Measurements from ENCODE around the gene AADAT. TPM values are rescaled to one million over a fixed set of nuclear protein-coding genes. Genes with fewer than 3 reads are reported as not detected.
"Not testable (repeated sequence)": the region's sequence is repeated elsewhere in the genome, so short reads cannot be mapped to it uniquely, and the experiment has no call there.

AADAT gene
- total RNA-seq, 1 experiment from 2014 or later, result 8.4 TPM

GRCh38 chr4:170102426-170102825 is 12.7 kb upstream of the AADAT start:
- POLR2A ChIA-PET, result no interaction called here

DNA sequence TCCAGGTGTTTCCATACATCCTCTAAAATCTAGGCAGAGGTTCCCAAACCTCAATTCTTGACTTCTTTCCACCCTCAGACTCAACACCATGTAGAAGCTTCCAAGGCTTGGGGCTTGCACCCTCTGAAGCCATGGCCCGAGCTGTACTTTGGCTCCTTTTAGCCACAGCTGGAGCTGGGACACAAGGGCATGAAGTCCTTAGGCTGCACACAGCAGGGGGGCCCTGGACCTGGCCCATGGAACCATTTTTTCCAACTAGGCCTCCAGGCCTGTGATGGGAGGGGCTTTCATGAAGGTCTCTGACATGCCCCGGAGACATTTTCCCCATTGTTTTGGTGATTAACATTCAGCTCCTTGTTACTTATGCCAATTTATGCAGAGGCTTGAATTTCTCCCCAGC is 8.4 kb upstream of the AADAT start:
- BruUV-seq (replicated peaks); H3K36me3 ChIP-seq (ENCODE audit: control insufficient read depth, insufficient read depth, low read length); H3K4me1 ChIP-seq; intact Hi-C loops (cut with micrococcal nuclease; ENCODE audit: unreplicated experiment); POLR2A ChIA-PET; H3K27ac Mint-ChIP-seq (ENCODE audit: unreplicated experiment); H3K36me3 Mint-ChIP-seq (ENCODE audit: insufficient read depth, unreplicated experiment); H3K4me3 ChIP-seq (ENCODE audit: low read depth, low read length); H3K4me3 Mint-ChIP-seq (ENCODE audit: unreplicated experiment); CTCF ChIA-PET; H3K9me3 ChIP-seq; DNase-seq; H3K27me3 Mint-ChIP-seq (ENCODE audit: insufficient read depth, unreplicated experiment); H3K27me3 ChIP-seq (replicated peaks; ENCODE audit: control insufficient read depth, insufficient read depth, low read length): not testable (repeated sequence)
- peaks cover 18% of the 10 kb centered on the region for H3K9me3 Mint-ChIP-seq (ENCODE audit: unreplicated experiment)
- peaks cover 23% of the 10 kb centered on the region for H3K4me1 Mint-ChIP-seq (ENCODE audit: low read depth, unreplicated experiment)

More at GRCh38 chr4:170102426-170102825, 12.7 kb upstream of the AADAT start:
- H3K36me3 ChIP-seq (ENCODE audit: control insufficient read depth, insufficient read depth, low read length), result no peaks in the 10 kb centered on the region
- peaks cover 15% of the 10 kb centered on the region for H3K4me1 ChIP-seq
- H3K9me3 Mint-ChIP-seq (ENCODE audit: unreplicated experiment), result peaks cover 25% of the 10 kb centered on the region
- DNase-seq, result peak; percentile 71 to 79
- CTCF ChIA-PET, result no interaction called here
- H3K36me3 Mint-ChIP-seq (ENCODE audit: insufficient read depth, unreplicated experiment), result no peaks in the 10 kb centered on the region
- no TSS peak for BruUV-seq (replicated peaks)
- H3K27me3 Mint-ChIP-seq (ENCODE audit: insufficient read depth, unreplicated experiment), result no peaks in the 10 kb centered on the region
- H3K4me3 ChIP-seq (ENCODE audit: low read depth, low read length), result no peak overlapping the region
- peak overlapping the region; percentile 19 for H3K4me3 Mint-ChIP-seq (ENCODE audit: unreplicated experiment)
- no peaks in the 10 kb centered on the region for H3K9me3 ChIP-seq
- no peaks in the 10 kb centered on the region for H3K27me3 ChIP-seq (replicated peaks; ENCODE audit: control insufficient read depth, insufficient read depth, low read length)
- intact Hi-C loops (cut with micrococcal nuclease; ENCODE audit: unreplicated experiment), result loop anchor here (1.0 kb wide), 1 partner anchor 12 kb away; no protein-coding TSS in a partner anchor
- H3K4me1 Mint-ChIP-seq (ENCODE audit: low read depth, unreplicated experiment), result peaks cover 25% of the 10 kb centered on the region
- TF ChIP-seq, protein P1, sequence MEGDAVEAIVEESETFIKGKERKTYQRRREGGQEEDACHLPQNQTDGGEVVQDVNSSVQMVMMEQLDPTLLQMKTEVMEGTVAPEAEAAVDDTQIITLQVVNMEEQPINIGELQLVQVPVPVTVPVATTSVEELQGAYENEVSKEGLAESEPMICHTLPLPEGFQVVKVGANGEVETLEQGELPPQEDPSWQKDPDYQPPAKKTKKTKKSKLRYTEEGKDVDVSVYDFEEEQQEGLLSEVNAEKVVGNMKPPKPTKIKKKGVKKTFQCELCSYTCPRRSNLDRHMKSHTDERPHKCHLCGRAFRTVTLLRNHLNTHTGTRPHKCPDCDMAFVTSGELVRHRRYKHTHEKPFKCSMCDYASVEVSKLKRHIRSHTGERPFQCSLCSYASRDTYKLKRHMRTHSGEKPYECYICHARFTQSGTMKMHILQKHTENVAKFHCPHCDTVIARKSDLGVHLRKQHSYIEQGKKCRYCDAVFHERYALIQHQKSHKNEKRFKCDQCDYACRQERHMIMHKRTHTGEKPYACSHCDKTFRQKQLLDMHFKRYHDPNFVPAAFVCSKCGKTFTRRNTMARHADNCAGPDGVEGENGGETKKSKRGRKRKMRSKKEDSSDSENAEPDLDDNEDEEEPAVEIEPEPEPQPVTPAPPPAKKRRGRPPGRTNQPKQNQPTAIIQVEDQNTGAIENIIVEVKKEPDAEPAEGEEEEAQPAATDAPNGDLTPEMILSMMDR (IDR thresholded peaks at IDR 0.05; ENCODE audit: insufficient read depth in 1 of 2, low read depth in 1 of 2, low read length in 1 of 2, severe bottlenecking in 1 of 2, unreplicated experiment in 1 of 2), result no peak
- peak overlapping the region; percentile 87 for H3K27ac Mint-ChIP-seq (ENCODE audit: unreplicated experiment)

DNA sequence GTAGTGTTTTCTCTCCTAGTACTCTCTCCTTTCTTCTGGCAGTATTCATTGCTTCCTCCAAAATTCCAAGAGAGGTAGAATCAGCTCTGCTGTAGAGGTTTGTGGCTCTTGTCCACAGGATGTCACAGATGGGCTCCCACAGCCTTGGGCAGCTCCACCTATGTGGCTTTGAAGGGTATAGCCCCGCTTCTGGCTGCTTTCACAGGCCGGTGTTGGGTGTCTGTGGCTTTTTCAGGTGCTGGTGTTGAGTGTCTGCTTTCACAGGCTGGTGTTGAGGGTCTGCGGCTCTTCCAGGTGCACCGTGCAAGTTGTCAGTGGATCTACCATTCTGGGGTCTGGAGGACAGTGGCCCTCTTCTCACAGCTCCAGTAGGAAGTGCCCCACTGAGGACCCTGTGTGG is 7.9 kb upstream of the AADAT start:
- Histone ChIP-seq H3K36me3 (ENCODE audit: control insufficient read depth, insufficient read depth, low read length) (no peaks in the 10 kb centered on the region), H3K4me3 (ENCODE audit: low read depth, low read length) (no peak overlapping the region), H3K9me3 (no peaks in the 10 kb centered on the region), H3K4me1 (peaks cover 8% of the 10 kb centered on the region), H3K27me3 (replicated peaks; ENCODE audit: control insufficient read depth, insufficient read depth, low read length) (no peaks in the 10 kb centered on the region)
- no TSS peak for BruUV-seq (replicated peaks)
- intact Hi-C loops (cut with micrococcal nuclease; ENCODE audit: unreplicated experiment), result no loop called here
- H3K27me3 Mint-ChIP-seq (ENCODE audit: insufficient read depth, unreplicated experiment), result no peaks in the 10 kb centered on the region
- H3K36me3 Mint-ChIP-seq (ENCODE audit: insufficient read depth, unreplicated experiment), result no peaks in the 10 kb centered on the region
- TF ChIP-seq, protein P1 (IDR thresholded peaks at IDR 0.05; ENCODE audit: insufficient read depth in 1 of 2, low read depth in 1 of 2, low read length in 1 of 2, severe bottlenecking in 1 of 2, unreplicated experiment in 1 of 2), result no peak
- CTCF ChIA-PET, result no interaction called here
- H3K4me3 Mint-ChIP-seq (ENCODE audit: unreplicated experiment), result no peak overlapping the region
- H3K4me1 Mint-ChIP-seq (ENCODE audit: low read depth, unreplicated experiment), result peaks cover 19% of the 10 kb centered on the region
- peaks cover 13% of the 10 kb centered on the region for H3K9me3 Mint-ChIP-seq (ENCODE audit: unreplicated experiment)
- no peak for DNase-seq
- POLR2A ChIA-PET, result no interaction called here
- H3K27ac Mint-ChIP-seq (ENCODE audit: unreplicated experiment), result no peak overlapping the region

DNA sequence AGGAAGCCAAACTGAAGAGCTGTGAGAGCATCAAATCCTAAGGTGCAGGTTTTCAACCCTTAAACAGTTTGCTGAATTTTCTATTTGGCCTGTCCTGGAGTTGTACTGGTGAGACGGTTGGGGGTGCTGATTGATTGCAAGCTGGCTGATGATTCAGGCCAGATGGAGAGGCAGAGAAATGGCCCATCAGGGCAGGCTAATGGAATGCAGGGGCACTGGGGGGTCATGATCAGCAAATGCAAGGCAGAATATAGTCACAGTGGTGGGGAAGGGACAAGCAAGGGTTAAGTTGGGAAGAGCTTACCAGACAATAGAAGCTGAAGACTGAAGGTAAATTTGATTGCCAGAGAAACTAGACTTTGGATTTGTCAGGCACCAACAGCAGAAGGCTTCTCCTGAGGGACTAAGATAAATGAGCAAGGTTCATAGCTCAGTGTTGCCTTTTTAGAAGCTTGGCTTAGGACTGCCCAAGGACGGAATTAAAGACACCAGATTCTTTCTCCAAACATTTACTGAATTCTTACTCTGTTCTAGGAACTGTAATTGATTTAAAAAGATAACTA is 4.3 kb upstream of the AADAT start:
- intact Hi-C loops (cut with micrococcal nuclease; ENCODE audit: unreplicated experiment), result no loop called here
- DNase-seq, result no peak
- Mint-ChIP-seq H3K27ac (ENCODE audit: unreplicated experiment) (no peak overlapping the region), H3K9me3 (ENCODE audit: unreplicated experiment) (peaks cover 8% of the 10 kb centered on the region), H3K36me3 (ENCODE audit: insufficient read depth, unreplicated experiment) (peaks cover 5% of the 10 kb centered on the region), H3K4me1 (ENCODE audit: low read depth, unreplicated experiment) (peaks cover 7% of the 10 kb centered on the region), H3K4me3 (ENCODE audit: unreplicated experiment) (no peak overlapping the region), H3K27me3 (ENCODE audit: insufficient read depth, unreplicated experiment) (no peaks in the 10 kb centered on the region)
- BruUV-seq (replicated peaks), result no TSS peak
- ChIA-PET POLR2A (no interaction called here), CTCF (no interaction called here)
- H3K27me3 ChIP-seq (replicated peaks; ENCODE audit: control insufficient read depth, insufficient read depth, low read length), result no peaks in the 10 kb centered on the region
- TF ChIP-seq, protein P1 (IDR thresholded peaks at IDR 0.05; ENCODE audit: insufficient read depth in 1 of 2, low read depth in 1 of 2, low read length in 1 of 2, severe bottlenecking in 1 of 2, unreplicated experiment in 1 of 2), result no peak
- H3K36me3 ChIP-seq (ENCODE audit: control insufficient read depth, insufficient read depth, low read length), result no peaks in the 10 kb centered on the region
- no peak overlapping the region for H3K4me3 ChIP-seq (ENCODE audit: low read depth, low read length)
- H3K9me3 ChIP-seq, result no peaks in the 10 kb centered on the region
- H3K4me1 ChIP-seq, result no peaks in the 10 kb centered on the region
